GM12875 (cell line): ENCODE data around the gene CD40.

ENCODE experiments used
- H3K4me3 ChIP-seq: one replicate; pipeline ENCODE4 v1.5.1; 2011; ENCODE audit warnings: low read depth, low read length, control low read depth
- CTCF ChIP-seq: IDR thresholded peaks from 2 replicates; pipeline ENCODE4 v1.5.1; 2011; ENCODE audit warnings: low read depth, mild to moderate bottlenecking, control low read depth, inconsistent platforms, low read length, moderate library complexity, borderline replicate concordance; ENCODE audit not compliant: insufficient read depth

Gene CD40

GRCh38 chr20:46119028-46119546 lies 973 bp downstream of the CD40 start:
- peak overlapping the region; percentile 58 for H3K4me3 ChIP-seq
- TF ChIP-seq CTCF: no peak

GRCh38 chr20:46119547-46119946 lies 1.4 kb downstream of the CD40 start:
- TF ChIP-seq CTCF: no peak
- peak overlapping the region; percentile 58 for H3K4me3 ChIP-seq

GRCh38 chr20:46120136-46120535 lies 2.0 kb downstream of the CD40 start:
- no peak for TF ChIP-seq CTCF
- H3K4me3 ChIP-seq: peak overlapping the region; percentile 58

GRCh38 chr20:46121184-46121930 lies 3.2 kb downstream of the CD40 start:
- H3K4me3 ChIP-seq: peak overlapping the region; percentile 58
- no peak for TF ChIP-seq CTCF

- H3K4me3 ChIP-seq: no peak overlapping the region
Observed at GRCh38 chr20:46122071-46122470, 4.0 kb downstream of the CD40 start.

GRCh38 chr20:46122516-46123481 lies 4.7 kb downstream of the CD40 start:
- TF ChIP-seq CTCF: no peak
- no peak overlapping the region for H3K4me3 ChIP-seq

More at GRCh38 chr20:46122071-46122470, 4.0 kb downstream of the CD40 start:
- TF ChIP-seq CTCF: no peak
